Measurements from ENCODE around the gene N4BP2.
"Not testable (repeated sequence)": the region's sequence is repeated elsewhere in the genome, so short reads cannot be mapped to it uniquely, and the experiment has no call there.

DNA sequence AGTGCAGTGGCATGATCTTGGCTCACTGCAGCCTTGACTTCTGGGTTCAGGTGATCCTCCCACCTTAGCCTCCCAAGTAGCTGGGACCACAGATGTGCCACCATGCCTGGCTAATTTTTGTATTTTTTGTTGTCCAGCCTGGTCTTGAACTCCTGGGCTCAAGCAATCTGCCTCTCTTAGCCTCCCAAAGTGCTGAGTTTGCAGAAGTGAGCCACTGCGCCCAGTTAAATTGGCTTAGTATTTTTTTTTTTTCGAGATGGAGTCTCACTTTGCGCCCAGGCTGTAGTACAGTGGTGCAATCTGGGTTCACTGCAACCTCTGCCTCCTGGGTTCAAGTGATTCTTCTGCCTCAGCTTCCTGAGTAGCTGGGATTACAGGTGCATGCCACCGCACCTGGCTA is 50.5 kb downstream of the N4BP2 start:
- TF ChIP-seq, protein P1, sequence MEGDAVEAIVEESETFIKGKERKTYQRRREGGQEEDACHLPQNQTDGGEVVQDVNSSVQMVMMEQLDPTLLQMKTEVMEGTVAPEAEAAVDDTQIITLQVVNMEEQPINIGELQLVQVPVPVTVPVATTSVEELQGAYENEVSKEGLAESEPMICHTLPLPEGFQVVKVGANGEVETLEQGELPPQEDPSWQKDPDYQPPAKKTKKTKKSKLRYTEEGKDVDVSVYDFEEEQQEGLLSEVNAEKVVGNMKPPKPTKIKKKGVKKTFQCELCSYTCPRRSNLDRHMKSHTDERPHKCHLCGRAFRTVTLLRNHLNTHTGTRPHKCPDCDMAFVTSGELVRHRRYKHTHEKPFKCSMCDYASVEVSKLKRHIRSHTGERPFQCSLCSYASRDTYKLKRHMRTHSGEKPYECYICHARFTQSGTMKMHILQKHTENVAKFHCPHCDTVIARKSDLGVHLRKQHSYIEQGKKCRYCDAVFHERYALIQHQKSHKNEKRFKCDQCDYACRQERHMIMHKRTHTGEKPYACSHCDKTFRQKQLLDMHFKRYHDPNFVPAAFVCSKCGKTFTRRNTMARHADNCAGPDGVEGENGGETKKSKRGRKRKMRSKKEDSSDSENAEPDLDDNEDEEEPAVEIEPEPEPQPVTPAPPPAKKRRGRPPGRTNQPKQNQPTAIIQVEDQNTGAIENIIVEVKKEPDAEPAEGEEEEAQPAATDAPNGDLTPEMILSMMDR (IDR thresholded peaks at IDR 0.05), result not testable (repeated sequence)
- TF ChIP-seq EP300 (IDR thresholded peaks at IDR 0.05), result not testable (repeated sequence)

All from ovary (tissue), 3 donors.